ENCODE results near the gene TRAK1. TPM values are rescaled to one million over a fixed set of nuclear protein-coding genes. Genes with fewer than 3 reads are reported as not detected.

Gene TRAK1
- total RNA-seq, 1 donor from 2014 or later, result 50.7 TPM

DNA sequence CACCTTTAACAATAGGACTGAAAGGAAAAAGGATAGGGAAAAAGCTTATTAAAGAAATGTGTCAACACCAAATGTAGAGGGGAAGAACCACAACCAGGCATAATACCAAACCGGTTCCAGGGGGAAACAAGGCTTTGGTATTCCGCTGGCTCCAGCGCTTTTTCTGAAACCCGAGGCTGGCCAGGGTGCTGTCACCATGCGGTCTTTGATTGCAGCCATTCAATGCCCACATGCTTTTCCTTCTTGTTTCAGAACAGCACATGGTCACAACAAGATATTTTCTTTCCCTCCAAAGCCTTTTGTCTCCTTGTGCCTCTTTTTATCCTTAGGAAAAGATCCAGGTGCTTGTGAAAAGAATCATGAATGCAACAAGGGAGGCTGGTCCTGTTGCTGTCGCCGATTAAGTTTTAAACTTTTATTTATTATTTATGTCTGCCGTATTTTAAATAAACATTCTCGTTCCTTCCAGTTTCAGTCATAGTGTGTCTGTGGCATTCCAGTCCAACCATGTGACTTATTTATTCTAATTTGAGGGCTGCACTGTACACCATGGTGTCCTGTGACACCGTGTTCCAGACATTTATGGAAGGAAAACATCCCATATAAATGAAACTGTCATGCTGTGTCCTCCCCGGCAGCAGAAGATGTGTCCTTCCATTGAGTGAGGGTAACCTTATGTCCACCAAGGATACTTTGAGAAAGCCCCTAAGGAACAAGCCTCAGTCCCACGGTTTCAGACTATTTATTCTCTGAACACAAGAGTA, 133.7 kb downstream of the TRAK1 start:
- Mint-ChIP-seq H3K4me3 (no peak overlapping the region), H3K9me3 (no peaks in the 10 kb centered on the region), H3K4me1 (peaks cover 3% of the 10 kb centered on the region), H3K36me3 (peaks cover 22% of the 10 kb centered on the region), H3K27me3 (ENCODE audit: low read depth) (no peaks in the 10 kb centered on the region), H3K27ac (peak overlapping the region; percentile 66)
- TF ChIP-seq CTCF (IDR thresholded peaks at IDR 0.05; ENCODE audit: unreplicated experiment), result no peak
- DNase-seq (ENCODE audit: low spot score in 2 of 2, unreplicated experiment in 2 of 2), result no peak

DNA sequence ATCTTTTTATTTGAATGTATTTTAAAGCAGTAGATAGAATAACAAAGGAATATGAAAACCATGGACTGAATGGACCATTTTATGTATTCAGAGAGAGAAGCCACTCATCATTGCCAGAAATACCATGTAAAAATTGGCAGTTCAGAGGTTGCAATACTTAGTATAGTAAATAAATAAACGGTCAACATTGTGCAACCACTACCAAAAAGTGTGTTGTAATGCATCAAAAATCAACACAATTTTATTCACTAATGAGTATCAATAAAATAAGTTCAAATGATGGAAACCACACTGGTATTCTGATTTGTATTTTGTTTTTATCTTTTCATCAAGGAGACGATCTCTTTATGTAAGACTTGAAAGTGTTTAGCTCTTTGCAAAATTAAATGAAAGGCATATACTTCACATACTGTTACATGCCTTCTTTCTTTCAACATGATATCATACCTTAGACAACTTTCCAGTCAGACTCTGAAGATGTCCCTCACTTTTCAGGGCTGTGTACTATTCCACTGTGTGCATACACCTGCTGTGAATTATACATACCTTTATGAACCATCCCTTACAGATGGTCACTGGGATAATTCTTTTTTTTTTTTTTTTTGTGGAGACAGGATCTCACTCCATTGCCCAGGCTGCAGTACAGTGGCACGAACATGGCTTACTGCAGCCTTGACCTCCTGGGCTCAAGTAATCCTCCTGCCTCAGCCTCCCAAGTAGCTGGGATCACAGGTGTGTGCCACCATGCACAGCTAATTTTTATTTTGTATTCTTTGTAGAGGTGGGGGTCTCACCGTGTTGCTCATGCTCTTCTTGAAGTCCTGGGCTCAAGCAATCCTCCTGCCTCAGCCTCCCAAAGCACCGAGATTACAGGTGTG, 134.6 kb downstream of the TRAK1 start:
- no peaks in the 10 kb centered on the region for H3K9me3 Mint-ChIP-seq
- H3K27me3 Mint-ChIP-seq (ENCODE audit: low read depth), result peaks cover under 1% of the 10 kb centered on the region
- peak overlapping the region; percentile 66 for H3K27ac Mint-ChIP-seq
- DNase-seq (ENCODE audit: low spot score in 2 of 2, unreplicated experiment in 2 of 2), result no peak
- no peak for TF ChIP-seq CTCF (IDR thresholded peaks at IDR 0.05; ENCODE audit: unreplicated experiment)
- H3K4me1 Mint-ChIP-seq, result peaks cover 3% of the 10 kb centered on the region
- peaks cover 15% of the 10 kb centered on the region for H3K36me3 Mint-ChIP-seq
- H3K4me3 Mint-ChIP-seq, result no peak overlapping the region

DNA sequence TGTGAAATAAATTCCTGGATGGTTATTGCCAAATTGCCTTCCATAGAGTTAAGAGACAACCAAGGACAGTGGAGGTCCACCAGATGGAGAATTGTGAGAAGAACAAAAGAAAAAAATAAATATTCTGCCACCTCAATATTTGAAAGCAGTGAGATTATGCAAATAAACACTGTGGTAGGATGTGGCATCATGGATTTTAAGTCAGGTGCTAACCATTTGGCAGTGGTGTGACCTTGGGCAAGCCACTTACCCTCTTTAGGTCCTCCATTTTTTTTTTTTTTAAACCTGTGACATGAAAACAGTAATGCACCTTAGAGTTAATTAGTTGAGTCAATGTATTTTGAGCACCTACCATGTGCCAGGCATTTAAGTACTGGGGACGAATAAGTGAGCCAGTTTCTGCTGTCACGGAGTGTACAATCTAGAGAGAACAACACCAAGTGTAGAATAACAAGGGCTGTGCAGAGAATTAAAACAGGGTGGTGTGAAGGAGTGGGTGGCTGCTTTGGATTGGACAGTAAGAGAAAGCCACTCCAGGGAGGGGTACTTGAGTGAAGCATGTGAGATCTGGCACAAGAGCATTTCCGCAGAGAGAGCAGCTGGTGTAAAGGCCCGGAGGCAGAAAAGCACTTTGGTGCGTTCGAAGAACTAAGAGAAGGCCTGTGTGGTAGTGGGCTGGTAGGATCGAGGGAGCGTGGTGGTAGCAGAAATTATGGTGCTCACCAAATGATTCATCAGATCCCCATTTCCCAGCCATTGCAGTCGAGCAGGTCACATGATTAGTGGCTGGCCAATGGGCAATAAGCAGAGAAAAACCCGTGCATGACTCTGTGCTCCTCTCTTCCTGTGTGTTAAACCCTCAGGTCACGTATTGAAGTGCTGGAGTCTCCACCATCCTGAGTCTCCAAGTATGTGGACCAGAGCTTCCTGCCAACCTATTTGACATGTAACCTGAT, 135.6 kb downstream of the TRAK1 start:
- H3K27me3 Mint-ChIP-seq (ENCODE audit: low read depth), result peaks cover 4% of the 10 kb centered on the region
- H3K36me3 Mint-ChIP-seq, result peaks cover 14% of the 10 kb centered on the region
- H3K27ac Mint-ChIP-seq, result no peak overlapping the region
- TF ChIP-seq CTCF (IDR thresholded peaks at IDR 0.05; ENCODE audit: unreplicated experiment), result no peak
- H3K4me1 Mint-ChIP-seq, result peaks cover 3% of the 10 kb centered on the region
- no peak overlapping the region for H3K4me3 Mint-ChIP-seq
- no peaks in the 10 kb centered on the region for H3K9me3 Mint-ChIP-seq
- no peak for DNase-seq (ENCODE audit: low spot score in 2 of 2, unreplicated experiment in 2 of 2)

GRCh38 chr3:42228796-42229195, 137.6 kb downstream of the TRAK1 start:
- no peak for TF ChIP-seq CTCF (IDR thresholded peaks at IDR 0.05; ENCODE audit: unreplicated experiment)
- Mint-ChIP-seq H3K9me3 (no peaks in the 10 kb centered on the region), H3K27ac (no peak overlapping the region), H3K36me3 (peaks cover 10% of the 10 kb centered on the region), H3K4me1 (peaks cover 3% of the 10 kb centered on the region), H3K4me3 (no peak overlapping the region), H3K27me3 (ENCODE audit: low read depth) (peaks cover 4% of the 10 kb centered on the region)
- DNase-seq (ENCODE audit: low spot score in 2 of 2, unreplicated experiment in 2 of 2), result no peak

GRCh38 chr3:42229266-42229941, 138.2 kb downstream of the TRAK1 start:
- TF ChIP-seq CTCF (IDR thresholded peaks at IDR 0.05; ENCODE audit: unreplicated experiment), result no peak
- H3K9me3 Mint-ChIP-seq, result no peaks in the 10 kb centered on the region
- no peak overlapping the region for H3K27ac Mint-ChIP-seq
- H3K36me3 Mint-ChIP-seq, result peaks cover 8% of the 10 kb centered on the region
- H3K4me1 Mint-ChIP-seq, result peaks cover 3% of the 10 kb centered on the region
- DNase-seq (ENCODE audit: low spot score in 2 of 2, unreplicated experiment in 2 of 2), result no peak
- H3K27me3 Mint-ChIP-seq (ENCODE audit: low read depth), result peaks cover 9% of the 10 kb centered on the region
- no peak overlapping the region for H3K4me3 Mint-ChIP-seq

Measured in mesothelial cell of epicardium (in vitro differentiated cells).